HG02884 (cell line): ENCODE measurements around the gene SASH3.

Source experiments
- ATAC-seq: cut with Tn5 transposase; IDR thresholded peaks from one replicate; pipeline ENCODE4 v1.9.1; 2021; ENCODE audit warnings: mild to moderate bottlenecking, moderate library complexity; ENCODE audit not compliant: unreplicated experiment

The SASH3 gene

DNA sequence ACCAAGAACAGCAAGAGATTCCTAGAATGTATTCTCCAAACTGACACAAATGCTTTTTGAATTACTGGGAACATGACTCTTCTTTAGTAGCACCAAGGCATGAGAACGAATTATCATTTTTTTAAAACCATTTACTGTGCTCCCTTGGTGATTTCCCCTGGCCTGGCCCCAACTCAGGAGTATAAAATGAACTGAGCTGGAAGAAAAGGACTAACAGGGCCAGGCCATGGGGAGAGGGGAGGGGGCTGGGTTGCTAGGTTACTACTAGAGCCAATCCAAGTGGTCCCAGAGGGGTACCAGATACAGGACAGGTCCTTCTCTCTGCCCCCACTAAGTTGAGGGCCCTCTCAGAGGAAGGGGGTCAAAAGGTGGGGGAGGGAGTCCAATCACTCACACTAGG lies 23.1 kb downstream of the SASH3 start:
- ATAC-seq, result no peak

DNA sequence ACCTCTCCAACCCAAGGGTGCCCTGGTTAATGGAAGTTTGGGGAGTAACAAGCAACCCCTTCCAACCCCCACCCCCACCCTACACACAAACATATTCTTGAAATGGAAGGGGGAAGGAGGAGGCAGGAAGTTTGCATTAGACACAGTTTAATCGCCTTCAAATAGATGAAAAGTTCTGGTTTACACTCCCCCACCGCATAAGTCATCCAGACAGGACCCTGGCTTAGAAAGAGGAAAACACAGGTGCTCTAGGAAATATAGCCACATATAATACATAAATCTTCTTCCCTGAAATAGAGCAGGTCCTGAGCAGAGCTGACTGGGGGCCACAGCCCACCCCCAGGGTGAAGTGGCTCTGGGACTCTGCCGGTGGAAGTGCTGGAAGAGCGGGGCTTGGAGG lies 25.1 kb downstream of the SASH3 start:
- no peak for ATAC-seq

DNA sequence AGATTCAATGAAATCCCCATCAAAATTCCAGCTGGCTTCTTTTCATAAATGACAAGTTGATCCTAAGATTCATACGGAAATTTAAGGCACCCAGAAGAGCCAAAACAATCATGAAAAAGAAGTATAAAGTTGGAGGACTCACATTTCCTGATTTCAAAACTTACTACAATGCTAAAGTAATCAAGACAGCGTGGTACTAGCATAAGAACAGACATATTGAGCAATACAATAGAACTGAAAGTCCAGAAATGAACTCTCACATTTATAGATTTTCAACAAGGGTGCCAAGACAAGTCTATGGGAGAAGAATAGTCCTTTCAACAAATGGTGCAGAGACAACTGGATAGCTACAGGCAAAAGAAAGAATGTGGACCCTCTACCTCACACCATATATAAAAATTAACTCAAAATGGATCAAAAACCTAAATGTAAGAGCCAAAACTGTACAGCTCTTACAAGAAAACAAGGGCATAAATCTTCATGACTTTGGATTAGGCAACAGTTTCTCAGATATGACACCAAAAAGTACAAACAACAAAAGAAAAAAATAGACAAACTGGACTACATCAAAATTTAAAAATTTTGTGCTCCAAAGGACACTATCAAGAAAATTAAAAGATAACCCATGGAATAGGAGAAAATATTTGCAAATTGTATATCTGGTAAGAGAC lies 28.5 kb downstream of the SASH3 start:
- ATAC-seq, result no peak

DNA sequence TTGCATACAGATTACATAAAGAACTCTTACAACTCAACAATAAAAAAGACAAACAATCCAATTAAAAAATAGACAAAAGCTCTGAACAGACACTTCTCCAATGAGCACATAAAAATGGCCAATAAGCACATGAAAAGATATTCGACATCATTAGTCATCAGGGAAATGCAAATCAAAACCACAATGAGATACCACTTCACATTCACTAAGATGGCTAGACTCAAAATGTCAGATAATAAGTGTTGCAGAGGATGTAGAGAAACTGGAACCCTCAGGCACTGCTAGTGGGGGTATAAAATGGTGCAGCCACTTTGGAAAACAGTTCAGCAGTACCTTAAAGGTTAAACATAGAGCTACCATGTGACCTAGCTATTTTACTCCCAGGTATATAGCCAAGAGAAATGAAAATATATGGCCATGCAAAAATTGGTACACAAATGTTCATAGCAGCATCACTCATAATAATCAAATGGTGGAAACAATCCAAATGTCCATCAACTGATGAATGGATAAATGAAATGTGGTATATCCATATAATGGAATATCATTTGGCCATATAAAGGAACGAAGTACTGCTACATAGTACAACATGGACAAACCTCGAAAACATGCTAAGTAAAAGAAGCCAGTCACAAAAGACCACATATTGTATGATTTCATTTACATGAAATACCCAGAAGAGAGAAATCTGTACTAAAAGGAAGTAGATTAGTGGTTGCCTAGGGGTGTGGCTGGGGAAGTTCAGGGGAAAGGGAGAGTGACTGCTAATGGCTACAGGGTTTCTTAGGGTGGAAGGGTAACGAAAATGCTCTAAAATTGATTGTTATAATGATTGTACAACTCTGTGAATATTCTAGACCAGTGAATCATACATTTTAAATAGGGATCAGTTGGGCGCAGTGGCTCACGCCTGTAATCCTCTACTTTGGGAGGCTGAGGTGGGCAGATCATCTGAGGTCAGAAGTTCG lies 29.4 kb downstream of the SASH3 start:
- no peak for ATAC-seq

DNA sequence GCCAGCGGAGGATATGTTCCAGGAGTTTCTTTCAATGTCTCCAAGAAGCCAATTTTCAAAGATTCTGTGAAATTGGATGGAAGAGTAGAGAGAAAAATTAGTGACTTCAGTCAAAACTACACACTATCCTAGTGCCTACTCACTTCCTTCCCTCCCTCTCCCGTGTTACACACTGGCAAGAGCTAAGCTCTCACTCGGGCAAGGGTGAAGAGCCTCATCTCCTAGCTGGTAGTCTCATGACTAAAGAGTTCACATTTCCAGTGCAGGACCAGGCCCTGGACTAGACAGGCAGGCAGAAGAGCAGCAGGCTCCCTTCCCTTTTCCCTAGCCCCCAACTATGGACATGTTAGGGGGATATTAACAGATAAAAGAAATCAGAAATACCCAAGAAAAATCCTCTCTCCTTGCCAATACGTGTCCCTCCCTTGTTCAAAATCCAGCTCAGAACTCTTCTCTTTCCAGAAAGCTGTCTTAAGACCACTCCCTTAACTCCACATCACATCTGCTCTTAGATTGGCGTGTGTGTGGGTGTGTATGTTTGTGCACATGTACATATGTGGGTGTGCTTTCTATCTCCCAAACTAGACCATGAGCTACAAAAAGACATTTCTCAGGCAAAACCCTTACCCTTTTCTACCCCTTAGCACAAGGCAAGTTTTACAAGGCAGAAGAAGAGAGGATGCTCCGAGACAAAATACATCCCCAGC lies 34.1 kb downstream of the SASH3 start:
- no peak for ATAC-seq

DNA sequence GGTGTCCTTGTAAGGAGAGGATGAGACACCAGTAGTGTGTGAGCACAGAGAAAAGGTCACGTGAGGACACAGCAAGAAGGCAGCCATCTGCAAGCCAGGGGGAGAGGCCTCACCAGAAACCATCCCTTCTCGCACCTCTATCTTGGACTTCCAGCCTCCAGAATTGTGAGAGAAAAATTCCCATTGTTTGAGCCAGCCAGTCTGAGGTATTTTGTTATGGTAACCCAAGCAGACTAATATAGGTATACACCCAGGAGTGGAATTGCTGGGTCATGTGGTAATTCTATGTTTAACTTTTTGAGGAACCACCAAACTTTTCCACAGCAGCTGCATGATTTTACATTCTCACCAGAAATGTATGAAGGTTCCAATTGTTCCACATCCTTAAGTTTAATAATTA lies 38.4 kb downstream of the SASH3 start:
- no peak for ATAC-seq

DNA sequence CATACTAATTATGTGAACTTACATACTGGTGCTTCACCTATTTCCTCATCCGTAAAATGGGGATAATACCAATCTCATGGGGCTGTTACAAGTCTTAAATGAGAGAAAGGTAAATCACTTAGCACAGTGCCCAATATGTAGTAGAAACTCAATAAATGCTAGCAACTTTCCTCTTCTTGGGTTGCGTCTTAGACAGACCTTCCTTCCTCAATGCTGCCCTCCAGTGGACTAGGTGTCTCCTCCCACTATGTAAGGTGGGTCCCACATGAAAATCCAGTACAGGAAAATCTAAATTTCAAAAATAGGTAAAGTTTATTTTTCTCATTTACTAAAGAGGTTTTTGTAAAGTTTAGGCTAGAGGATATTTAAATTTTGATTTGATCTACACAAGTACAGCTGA lies 43.4 kb downstream of the SASH3 start:
- no peak for ATAC-seq

DNA sequence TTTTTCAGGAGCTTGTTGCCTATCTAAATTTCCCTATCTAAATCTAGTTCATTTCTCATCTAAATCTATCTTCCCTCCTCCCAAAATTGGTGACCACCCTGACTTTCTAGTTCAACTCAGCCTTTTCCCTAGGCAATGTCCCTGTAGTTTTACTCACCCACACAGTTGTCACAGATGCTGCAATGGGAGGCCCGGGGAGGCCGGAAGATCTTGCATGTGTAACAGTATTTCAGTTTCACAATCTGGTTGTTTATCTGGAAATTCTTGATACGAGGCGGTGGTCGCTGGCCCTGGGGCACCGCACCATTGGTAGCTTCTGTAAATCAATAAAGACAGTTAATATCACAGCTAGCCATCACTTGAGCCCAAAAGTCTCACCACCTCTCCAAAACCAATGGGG lies 43.8 kb downstream of the SASH3 start:
- no peak for ATAC-seq

DNA sequence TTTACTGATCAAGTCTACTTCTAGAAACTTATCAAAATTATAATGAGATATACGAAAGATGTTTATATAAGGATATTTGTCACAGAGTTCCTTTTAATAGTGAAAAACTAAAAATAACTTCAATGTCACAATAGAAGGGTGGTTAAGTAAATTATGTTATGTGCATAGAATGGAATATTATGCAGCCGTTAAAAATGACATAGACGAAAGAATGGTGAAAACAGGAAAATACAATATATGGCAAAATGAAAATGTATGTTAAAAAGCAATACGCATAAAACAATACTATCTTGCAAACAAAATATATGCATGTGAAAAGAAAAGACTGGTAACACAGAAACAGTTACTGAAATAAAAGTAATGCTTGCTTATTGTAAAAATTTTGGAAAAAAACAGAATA lies 44.9 kb downstream of the SASH3 start:
- ATAC-seq, result no peak

DNA sequence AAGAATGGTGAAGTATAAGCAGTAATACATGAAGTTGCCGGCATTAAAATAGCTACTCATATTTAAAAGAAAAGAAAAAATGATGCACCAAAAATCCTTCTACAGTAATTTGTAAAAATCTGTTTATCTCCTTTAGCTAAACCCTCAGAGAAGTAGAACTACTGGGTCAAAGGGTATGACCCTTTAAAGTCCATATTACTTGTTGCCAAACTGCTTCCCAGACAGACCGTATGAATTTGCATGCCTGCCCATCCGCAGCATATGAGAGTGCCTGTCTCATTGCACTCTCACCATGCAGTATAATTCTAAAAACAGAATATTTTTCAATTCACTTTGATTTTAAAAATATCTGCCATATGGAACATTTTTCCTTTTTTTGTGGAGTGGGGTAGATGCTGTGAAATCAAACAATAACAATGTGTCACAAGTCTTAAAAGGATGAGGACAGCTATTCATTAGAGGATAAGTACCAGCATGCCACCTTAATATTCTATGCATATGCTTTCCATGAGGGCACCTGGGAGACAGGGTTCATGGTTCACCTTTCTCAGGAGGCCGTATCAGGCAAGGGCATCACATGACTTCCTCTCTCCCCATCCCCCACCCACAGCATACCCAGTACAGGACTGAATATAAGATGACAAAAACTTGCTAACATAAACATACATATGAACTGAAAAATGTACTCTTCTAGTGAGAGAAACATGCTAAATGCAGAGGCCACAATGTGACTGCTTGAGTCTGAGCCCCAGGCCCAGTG lies 46.2 kb downstream of the SASH3 start:
- ATAC-seq, result no peak

DNA sequence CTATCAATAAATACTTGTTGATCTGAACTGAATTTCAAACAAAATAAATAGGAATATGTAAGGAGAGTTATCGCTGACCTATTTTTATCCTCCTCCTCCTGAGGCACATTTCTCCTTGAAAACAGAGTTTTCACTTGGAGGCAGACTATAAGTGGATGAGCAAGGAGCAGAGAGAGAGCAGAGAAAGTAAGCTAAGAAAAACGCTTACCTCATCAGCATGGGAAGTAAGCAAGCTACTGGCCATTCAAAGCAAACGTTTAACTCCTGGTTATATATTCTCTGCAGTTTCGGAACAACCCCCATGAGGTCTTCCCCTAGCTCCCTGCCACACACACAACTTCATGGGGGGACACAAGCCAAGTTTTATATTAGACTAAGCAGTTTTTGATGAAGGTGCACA lies 50.7 kb downstream of the SASH3 start:
- no peak for ATAC-seq

DNA sequence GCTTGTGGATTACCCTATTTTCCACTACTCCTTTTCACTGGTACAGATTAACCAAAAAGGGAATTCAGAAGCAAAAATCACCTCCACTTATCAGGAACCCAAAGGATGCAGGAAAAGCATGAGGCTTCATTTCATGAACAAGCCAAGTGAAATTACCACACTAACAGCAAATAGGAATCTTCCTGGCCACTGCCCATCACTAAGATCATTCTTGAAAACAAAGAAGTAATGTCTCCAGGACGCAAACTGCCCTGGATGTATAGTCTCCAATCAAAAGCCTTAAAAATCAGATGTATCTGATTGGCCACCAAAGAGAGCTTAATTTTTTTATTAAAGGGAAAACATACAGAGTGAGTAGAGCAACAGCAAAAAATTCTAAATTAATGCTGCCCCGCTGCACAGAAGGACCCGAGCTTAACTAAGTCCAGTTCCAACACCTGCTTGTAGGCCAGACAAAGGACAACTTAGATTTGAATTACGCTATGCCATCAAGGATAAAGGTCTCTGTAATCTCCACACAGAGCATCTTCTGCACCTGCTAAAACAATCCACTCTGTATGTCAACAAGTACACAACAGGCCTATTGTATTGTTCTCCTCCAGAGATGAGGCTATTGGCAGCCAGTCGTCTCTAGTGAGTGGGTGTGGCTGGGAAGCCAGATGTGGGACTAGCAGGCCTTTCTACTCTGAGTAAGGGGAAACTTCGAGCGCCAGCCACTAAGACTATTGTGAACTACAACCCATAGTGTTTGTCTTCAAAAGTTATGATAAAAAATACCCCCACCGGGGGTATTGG lies 51.5 kb downstream of the SASH3 start:
- ATAC-seq, result no peak

DNA sequence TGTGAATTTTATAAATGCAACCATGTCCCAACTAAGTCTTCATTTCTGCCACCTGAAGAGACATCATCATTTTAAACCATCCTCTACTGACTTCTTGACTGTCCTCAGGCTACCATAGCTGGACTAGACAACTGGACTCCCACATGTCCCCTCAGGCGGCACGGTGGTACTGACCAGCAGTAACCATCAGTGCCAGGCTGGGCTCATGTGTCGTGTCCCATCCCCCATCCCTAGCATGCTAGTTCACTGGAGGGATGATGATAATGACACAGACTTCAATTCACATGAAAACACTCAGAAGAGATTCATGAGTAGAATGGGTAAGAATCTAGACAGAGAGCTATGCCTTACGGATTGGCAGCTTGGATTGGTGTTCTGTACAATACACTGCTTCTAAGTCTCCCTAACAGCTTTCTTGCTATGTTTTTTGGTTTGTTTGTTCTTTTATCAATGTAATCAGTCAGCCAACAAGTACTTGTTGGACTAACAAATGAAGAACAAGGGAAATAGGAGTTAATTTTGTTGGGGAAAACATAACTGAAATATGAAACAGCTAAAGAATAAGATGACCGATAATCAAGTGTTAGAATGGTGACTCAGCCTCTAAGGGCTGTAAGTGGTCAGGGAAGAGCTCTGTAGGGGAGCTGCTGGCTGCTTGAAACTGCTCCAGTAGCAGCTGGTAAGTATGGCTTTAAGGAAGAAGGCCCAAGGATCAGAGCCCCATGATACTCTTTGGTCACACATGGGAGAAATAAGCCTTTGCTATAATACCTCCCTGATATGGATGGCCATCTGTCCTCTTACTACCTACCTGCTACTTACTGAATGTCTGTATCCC lies 53.6 kb downstream of the SASH3 start:
- ATAC-seq, result no peak

DNA sequence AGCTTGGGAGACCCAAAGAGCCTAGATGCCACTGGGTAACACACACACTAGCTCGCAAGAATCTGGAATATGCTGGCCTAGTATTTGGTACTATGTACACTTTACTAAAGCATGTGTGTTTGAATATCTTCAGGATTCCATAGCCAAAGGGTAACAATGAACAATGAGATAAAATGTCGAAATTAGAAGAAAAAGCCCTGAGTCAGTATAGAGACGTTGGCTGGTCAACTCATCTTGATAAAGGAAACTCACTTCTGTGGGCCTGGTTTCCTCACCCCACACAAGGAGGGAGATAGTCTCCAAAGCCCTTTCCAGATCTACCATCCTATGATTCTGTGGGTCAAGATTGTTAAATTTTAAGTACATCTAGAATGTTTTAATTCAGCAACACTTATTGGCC lies 57.1 kb downstream of the SASH3 start:
- no peak for ATAC-seq

DNA sequence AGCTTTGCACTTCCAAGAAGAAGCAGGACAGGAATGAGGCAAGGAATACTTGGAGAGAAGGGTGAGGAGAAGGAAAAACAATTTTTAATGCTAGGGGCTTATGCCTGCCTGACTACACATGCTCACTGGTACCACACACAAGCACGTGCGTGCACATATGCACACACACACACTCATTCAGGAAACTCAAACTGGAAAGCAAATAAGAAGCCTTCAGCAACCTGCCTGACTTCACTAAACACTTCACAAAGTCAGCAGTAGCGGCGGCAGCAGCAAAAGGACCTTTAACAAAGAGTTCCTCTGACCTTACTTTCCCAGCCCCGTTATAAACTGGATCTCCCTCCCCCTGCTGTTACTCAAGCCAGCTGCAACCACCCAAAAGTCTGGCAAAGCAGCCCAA lies 60.6 kb downstream of the SASH3 start:
- no peak for ATAC-seq

DNA sequence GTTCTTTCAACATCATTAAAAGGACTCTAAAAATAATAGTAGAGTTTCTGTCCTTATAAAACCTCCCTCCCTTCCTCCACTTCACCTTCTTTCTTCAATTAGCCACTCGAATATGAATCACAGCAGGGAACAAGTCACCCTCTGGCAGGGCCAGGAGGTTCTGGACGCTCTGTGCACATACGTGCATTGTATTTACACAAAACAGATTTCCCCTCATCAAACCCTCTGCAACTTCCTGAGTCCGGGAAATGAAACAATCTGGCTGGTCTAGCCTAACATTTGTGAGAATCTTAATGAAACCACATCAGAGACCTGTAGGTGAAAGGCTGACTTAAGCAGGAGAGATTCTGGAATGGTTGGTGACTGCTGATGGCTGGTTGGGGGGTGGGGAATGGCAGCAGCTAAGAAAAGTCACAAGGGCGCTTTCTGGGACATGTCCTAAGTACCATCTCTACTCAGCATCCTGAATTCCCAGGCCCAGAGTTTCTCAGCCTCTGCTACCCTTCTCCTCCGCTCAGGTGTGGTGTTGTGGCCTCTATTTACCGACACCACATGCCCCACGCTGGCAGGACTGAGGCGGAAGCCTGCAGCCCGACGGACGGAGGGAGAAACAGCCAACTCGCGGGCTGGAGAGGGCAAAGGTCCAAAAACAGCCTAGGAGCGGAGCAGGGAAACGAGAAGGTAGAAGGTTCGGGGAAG lies 62.9 kb downstream of the SASH3 start:
- no peak for ATAC-seq

DNA sequence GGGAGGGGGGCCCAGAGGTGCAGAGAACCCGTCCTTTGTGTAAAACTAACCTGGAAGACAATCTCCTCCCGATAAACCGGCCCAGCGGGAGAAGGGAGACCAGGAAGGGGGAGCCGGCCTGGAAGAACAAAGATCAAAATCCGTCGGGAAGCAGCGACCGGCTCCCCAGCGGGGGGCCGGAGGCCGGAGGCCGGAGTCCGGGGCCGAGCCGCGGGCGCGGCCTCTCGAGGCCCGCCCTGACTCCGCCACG lies 63.4 kb downstream of the SASH3 start:
- no peak for ATAC-seq

DNA sequence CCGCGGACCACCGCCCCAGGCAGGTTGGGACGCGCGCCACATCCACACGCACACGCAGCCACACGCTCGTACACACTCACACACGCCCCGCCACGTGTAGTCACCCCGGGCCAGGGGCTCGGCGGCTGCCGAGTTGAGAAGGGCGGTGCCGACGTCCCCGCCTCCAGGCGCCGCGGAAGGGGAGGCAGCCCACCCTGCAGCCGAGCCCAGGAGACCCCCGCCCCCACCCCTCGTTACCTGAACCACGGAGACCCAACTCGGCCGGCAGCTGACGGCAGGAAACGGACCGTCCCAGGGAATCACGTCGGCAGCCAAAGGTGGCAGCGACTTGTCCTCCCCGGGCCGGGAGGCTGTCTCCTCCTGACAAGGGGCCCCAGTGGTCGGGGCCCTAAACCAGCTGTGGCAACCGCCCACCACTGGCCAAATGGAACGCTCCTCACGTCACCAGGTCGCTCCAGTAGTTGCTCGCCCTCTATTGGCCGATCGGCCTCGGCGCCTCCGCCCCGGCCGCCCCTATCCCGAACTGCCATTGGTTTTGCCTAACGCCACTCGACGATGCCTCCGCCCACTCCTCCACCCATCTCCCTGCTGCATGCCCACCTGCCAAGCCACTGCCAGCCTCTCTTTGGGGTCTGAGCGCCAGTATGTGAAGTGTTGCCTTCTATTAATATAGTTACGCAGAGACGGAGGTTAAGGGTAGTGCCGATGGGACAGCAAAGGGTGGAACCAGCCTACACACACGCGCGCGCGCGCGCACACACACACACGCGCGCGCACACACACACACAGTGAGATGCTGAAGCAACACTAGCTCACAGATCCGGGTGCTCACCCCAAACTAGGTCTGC lies 63.9 kb downstream of the SASH3 start, which contains the start of gene ZDHHC9:
Gene ZDHHC9, minus strand, starts transcription at position 428 of the 848 bp plus-strand sequence. CDS start 1,941 bp downstream, outside the sequence.
- ATAC-seq, result peak; percentile 99
